HG02759 (cell line): ENCODE data around the gene GHRL.
"Not testable (repeated sequence)": the region's sequence is repeated elsewhere in the genome, so short reads cannot be mapped to it uniquely, and the experiment has no call there.

Experiments
- ATAC-seq: cut with Tn5 transposase; IDR thresholded peaks from one replicate; pipeline ENCODE4 v1.9.1; 2021; ENCODE audit warnings: mild to moderate bottlenecking, moderate library complexity; ENCODE audit not compliant: unreplicated experiment

GHRL gene

GRCh38 chr3:10300087-10300486, 7.3 kb upstream of the GHRL start:
- peak; percentile 9 for ATAC-seq

DNA sequence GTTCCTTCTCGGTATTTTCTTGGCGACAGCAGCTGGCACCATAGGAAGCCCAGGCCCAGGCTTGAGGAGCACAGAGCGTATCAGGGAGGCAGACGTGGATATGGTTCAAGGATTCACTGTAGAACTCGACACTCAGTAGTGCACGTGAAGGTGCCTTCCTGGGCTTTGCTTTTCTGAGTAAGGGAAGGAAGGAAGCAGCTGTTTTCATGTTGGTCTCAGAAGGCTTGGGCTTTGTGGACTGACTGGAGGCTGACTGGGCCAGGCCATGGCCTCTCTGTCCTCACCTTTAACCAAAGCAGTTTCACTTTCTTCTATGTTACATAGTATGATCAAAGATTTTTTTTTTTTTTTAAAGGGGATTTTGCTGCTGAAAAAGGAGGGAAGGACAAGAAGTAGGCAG, 6.9 kb upstream of the GHRL start:
- ATAC-seq = peak; percentile 55

GRCh38 chr3:10299175-10299574, 6.4 kb upstream of the GHRL start:
- no peak for ATAC-seq

- not testable (repeated sequence) for ATAC-seq
Measured at GRCh38 chr3:10298064-10298463, 5.3 kb upstream of the GHRL start.

DNA sequence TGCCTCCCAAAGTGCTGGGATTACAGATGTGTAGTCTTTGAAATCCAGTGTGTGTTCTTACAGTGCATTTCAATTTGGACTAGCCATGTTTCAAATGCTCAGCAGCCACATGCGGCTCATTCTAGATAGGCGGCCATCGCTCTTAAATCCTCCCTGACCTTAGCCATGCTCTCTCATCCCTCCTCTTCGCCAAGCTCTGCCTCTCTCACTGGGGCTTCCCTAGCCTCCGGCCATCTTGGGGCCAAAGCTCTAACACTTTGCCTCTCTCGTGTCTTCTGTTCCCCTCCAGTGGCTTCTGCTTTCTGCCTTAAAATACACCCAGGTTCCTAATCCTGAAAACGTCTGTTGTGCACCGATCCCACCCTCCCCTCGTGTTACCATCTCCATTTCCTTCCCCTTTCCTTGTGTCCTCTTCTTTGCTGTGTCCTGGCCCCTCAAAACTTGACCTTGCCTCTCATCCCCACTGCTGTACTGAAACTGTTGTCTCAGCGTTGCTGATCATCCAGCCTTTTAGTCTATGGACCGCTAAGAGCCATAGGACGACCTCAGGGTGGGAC, 1.4 kb upstream of the GHRL start:
- ATAC-seq = no peak

DNA sequence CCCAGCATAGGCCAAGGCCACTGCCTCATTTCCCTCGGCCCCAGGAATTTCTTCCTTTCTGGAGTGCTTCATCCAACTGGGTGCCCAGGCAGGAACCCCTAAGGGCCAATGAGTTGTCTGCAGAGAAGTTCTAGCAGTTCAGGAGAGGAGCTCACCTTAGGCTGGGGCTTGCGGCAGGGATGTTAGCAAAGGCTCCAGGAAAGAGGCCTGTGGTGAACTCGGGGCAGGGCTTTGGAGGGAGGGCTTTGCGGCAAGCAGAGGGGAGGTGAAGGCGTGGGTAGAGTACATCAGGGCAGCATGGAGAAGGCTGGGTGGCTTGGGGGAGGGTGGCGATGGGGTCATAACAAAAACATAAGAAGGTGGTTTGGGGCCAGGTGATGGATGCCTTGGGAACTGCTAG, 1.1 kb downstream of the GHRL start:
- no peak for ATAC-seq

- ATAC-seq = no peak
Measured at GRCh38 chr3:10290481-10291176, 2.1 kb downstream of the GHRL start.

DNA sequence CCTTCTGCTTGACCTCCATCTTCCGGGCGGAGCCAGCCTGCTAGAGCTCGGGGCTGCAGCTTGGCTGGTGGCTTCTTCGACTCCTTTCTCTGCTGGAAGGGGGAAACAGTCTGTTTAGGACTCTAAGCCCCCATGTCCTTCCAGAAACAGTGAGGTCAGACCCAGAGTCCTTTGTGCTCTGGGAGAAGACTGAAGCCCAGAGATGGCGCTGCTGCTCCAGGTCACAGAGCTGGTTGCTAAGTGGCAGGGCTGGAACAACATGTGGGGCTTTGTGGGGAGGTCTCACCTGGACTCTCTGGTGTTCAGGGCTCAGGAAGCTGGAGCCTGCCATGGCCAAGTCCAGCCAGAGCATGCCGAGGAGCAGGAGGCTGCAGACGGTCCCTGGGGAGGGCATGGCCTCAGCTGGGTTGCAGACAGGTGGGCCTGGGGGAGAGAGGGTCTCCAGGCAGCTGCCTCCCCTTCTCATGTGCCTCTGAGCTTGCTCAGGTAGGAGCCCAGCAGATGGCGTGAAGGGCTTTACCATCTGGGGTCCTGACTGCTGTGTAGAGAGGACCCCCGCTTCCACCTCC, 2.9 kb downstream of the GHRL start:
- no peak for ATAC-seq

GRCh38 chr3:10289077-10289476, 3.7 kb downstream of the GHRL start:
- no peak for ATAC-seq

GRCh38 chr3:10288575-10288960, 4.2 kb downstream of the GHRL start:
- no peak for ATAC-seq

DNA sequence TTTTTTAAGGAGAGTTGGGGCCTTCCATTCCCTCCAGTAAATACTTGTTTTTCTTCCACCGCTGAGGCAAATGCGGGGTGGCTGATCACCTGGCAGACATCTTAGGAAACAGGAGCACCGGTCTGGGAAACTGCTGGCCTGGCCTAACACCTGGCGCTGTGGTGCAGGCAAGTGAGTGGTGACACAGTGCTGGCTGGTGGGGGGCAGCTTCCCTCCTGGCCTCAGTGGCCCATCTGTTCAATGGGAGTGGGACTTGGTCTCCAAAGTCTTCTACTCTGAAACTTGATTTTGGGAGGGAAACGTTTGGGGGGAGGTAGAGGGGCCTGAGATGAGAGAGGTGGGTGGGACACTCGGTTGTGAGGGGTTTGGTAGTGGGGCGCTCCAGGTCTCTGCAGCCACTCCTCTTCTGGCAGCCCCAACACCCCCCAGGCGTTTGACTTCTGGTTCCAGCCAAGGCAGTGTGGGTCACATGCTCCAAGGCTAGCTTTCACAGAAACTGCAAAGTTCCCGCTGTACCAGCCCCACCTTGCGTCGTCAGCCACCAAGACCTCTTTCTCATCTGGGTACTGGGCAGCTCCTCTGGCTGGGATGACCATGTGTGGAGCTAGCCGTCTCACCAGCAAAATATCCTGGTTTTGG, 4.7 kb downstream of the GHRL start:
- ATAC-seq = no peak

DNA sequence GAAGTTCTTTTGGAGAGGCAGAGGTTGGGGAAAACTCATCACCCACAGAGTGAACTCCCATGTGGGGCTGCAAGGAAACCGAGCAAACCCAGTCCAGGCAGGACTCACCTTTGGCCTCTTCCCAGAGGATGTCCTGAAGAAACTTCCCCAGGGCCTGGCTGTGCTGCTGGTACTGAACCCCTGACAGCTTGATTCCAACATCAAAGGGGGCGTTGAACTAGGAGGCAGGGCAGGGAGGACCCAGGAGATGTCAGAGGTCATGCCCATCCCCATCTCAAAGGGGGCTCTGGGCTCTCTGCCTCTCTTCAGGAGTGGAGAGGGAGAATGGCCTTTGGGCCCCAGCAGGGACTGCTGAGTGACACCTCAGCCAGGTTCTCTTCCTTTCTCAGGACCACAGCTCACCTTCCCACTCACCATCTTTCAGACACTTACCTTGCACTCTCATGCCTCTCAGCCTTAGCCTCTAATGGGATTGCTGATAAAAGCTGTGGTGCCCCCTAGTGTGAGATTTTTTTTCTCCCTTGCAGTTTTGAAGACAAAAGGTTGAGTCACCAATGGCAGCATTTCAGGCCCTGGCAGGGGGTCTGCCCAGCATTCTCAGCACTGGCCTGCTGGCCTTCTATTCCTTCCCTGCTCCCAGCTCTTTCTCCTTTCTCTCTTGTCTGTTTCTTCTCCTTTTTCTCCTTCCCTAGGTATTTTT, 6.0 kb downstream of the GHRL start:
- ATAC-seq = no peak

GRCh38 chr3:10286133-10286524, 6.6 kb downstream of the GHRL start:
- ATAC-seq = no peak

GRCh38 chr3:10285272-10286132, 7.2 kb downstream of the GHRL start:
- ATAC-seq = no peak

DNA sequence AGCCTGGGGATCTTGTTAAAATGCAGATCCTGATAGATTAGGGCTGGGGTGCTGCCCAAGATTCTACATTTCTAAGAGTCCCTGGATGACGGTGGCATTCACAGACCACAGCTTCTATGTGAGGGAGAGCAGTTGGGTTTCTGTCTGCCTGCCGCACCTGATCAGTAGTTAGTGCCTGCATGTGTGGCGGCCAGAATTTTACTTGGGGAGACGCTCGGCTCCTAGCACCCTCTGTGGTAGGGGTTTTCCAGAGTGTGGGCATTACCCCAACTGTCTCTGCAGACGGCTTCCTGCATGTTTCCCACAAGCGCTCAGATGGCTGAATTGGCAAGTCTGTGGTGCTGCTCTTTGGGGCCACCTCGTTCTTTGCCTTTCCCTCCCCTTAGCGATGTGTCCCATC, 8.3 kb downstream of the GHRL start:
- ATAC-seq = no peak

DNA sequence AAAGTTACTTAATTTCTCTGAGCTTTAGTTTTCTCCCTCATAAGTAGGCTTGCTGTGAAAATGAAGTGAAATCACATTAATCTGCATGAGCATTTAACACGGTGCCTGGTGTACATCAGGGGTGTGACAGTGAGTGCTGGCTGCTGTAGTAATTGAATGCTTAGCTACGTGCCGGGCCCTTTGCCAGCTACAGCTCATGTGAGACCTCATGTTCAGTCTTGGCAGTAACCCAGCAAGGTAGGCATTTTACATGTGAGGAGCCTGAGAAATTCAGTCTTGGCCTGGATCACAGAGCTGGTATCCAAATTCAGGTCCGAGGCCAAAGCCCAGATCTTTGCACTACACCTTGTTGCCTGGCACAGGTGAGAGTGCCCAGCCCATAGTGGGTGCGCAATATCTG, 9.1 kb downstream of the GHRL start:
- no peak for ATAC-seq

DNA sequence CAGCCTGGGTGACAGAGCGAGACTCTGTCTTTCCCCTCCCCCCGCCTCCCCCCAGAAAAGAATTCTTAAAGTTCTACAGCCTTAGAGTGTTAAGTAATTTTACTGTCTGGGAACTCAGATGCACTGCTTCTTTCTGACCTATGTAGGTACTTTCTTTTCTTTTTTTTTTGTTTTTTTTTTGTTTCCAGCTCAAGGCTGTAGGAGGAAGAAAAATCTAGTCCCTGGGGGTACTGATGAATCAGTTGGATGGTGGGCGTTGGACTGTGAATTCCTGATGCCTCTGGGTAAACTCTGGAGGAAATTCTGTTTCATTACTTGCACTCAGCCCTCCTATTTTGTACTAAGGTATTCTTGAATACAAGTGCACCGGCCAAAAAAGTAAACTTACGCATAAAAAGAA, 10.8 kb downstream of the GHRL start:
- no peak for ATAC-seq

GRCh38 chr3:10280571-10280970, 12.2 kb downstream of the GHRL start:
- ATAC-seq = no peak

- ATAC-seq = no peak
Measured at GRCh38 chr3:10280177-10280529, 12.6 kb downstream of the GHRL start.

- ATAC-seq = no peak
Measured at GRCh38 chr3:10279384-10280176, 13.2 kb downstream of the GHRL start.
